Left colon (tissue), 2 donors: ENCODE results near the gene ABCE1. TPM values are rescaled to one million over a fixed set of nuclear protein-coding genes. Genes with fewer than 3 reads are reported as not detected.
A peak's percentile ranks its signal among the peaks of the same experiment; 100 is the strongest.

ENCODE experiments used
- ATAC-seq: fragments of 200-7000 bp; cut with Tn5 transposase; one replicate; pipeline ENCODE4 v1.9.1; 2020; ENCODE audit warnings: mild to moderate bottlenecking, moderate library complexity
- DNase-seq, 2 donors: peaks; one replicate each; pipeline ENCODE4 v3.0.0-alpha.2; 2020
- intact Hi-C, 2 donors: fragments of 100-400 bp; cut with DNase I in 1 of 2; cut with micrococcal nuclease in 1 of 2; formaldehyde crosslinking; loops; one replicate each; pipeline versions ENCODE4 v1.11.2 to v1.14.0; 2022; cut with DNase I, micrococcal nuclease
- long read RNA-seq: library from polyadenylated mRNA; unstranded; transcript quantifications from one replicate; pipeline ENCODE4 v2.0.0, GENCODE V29; 2021
- total RNA-seq, 2 donors: library from RNA; stranded (reverse); fragmentation: NEBNext Ultra II Directional; extraction: Animal tissue kit (Norgen Biotek cat#: 25700); gene quantifications; one replicate each; pipeline ENCODE4 v1.2.1, GENCODE V29; 2021
- donor health status: DM: no; HTN: no; CAD: no.
- donor health status: DM: yes; HTN: yes; CAD: no.

The ABCE1 gene
- total RNA-seq, result 10 to 100 TPM; 24.5 to 35.2 TPM
- long read RNA-seq, transcript ABCE1-201 (18 exons, 3,921 nt), result major isoform, 12 of 19 reads
- long read RNA-seq, partial matches to known transcripts, result 3 of 19 reads
- long read RNA-seq, other reads (novel, unspliced or antisense), result 4 of 19 reads

GRCh38 chr4:145097821-145098674, at the start of gene ABCE1, which contains the start of gene ANAPC10:
Gene ABCE1 (plus strand): TSS chr4:145098311. CDS start chr4:145104413, 6,102 bp downstream.
Gene ANAPC10 (minus strand): TSS chr4:145098196. CDS start chr4:145096099, 2,097 bp downstream.
- DNase-seq, result peak; percentile 97 to 98
- intact Hi-C loops, result no loop called here
- peak; percentile 98 for ATAC-seq

GRCh38 chr4:145048817-145049216, 49.3 kb upstream of the ABCE1 start:
- ATAC-seq, result no peak
- DNase-seq, result no peak
- intact Hi-C loops, result no loop called here

GRCh38 chr4:145049241-145049640, 48.9 kb upstream of the ABCE1 start:
- DNase-seq (no peak), ATAC-seq (no peak)
- intact Hi-C loops, result no loop called here

GRCh38 chr4:145055533-145056257, 42.4 kb upstream of the ABCE1 start:
- DNase-seq (no peak), ATAC-seq (no peak)
- intact Hi-C loops, result no loop called here

- ATAC-seq, result no peak
- DNase-seq, result no peak
- intact Hi-C loops, result no loop called here
These were observed 41.6 kb upstream of the ABCE1 start for GRCh38 chr4:145056325-145057130.

GRCh38 chr4:145058256-145058655, 39.9 kb upstream of the ABCE1 start:
- intact Hi-C loops, result no loop called here
- ATAC-seq, result no peak

GRCh38 chr4:145061318-145061920, 36.7 kb upstream of the ABCE1 start:
- DNase-seq (no peak), ATAC-seq (peak; percentile 72)
- intact Hi-C loops, result loop anchor here in 1 of 2 donors (10.0 kb wide), 1 partner anchor 887 kb away; no protein-coding TSS in a partner anchor

More at GRCh38 chr4:145058256-145058655, 39.9 kb upstream of the ABCE1 start:
- DNase-seq, result no peak

GRCh38 chr4:145066063-145066501, 32.0 kb upstream of the ABCE1 start:
- intact Hi-C loops, result loop anchor here in 1 of 2 donors (10.0 kb wide), 1 partner anchor 891 kb away; no protein-coding TSS in a partner anchor
- DNase-seq, result no peak
- peak; percentile 93 for ATAC-seq

- intact Hi-C loops, result loop anchor here in 1 of 2 donors (10.0 kb wide), 1 partner anchor 895 kb away; no protein-coding TSS in a partner anchor
- ATAC-seq (no peak), DNase-seq (no peak)
These were observed 28.8 kb upstream of the ABCE1 start for GRCh38 chr4:145069361-145069760.

- intact Hi-C loops, result no loop called here
- ATAC-seq (no peak), DNase-seq (no peak)
These were observed 26.6 kb upstream of the ABCE1 start for GRCh38 chr4:145071560-145071959.

GRCh38 chr4:145075742-145076468, 22.2 kb upstream of the ABCE1 start:
- DNase-seq (no peak), ATAC-seq (no peak)
- intact Hi-C loops, result no loop called here

GRCh38 chr4:145076469-145076855, 21.6 kb upstream of the ABCE1 start:
- DNase-seq (no peak), ATAC-seq (no peak)
- intact Hi-C loops, result no loop called here

GRCh38 chr4:145081756-145082155, 16.4 kb upstream of the ABCE1 start:
- no peak for ATAC-seq

GRCh38 chr4:145083891-145084605, 14.1 kb upstream of the ABCE1 start:
- DNase-seq (no peak), ATAC-seq (no peak)
- intact Hi-C loops, result no loop called here

More at GRCh38 chr4:145081756-145082155, 16.4 kb upstream of the ABCE1 start:
- intact Hi-C loops, result no loop called here
- no peak for DNase-seq

- ATAC-seq (no peak), DNase-seq (no peak)
- intact Hi-C loops, result no loop called here
These were observed 7.7 kb upstream of the ABCE1 start for GRCh38 chr4:145090380-145090779.

- intact Hi-C loops, result no loop called here
These were observed 4.5 kb upstream of the ABCE1 start for GRCh38 chr4:145093638-145094037.

GRCh38 chr4:145097331-145097820, 735 bp upstream of the ABCE1 start:
- ATAC-seq (peak; percentile 1), DNase-seq (no peak)
- intact Hi-C loops, result no loop called here

More at GRCh38 chr4:145093638-145094037, 4.5 kb upstream of the ABCE1 start:
- DNase-seq (no peak), ATAC-seq (no peak)
